NCI-H2171 treated with DMSO at 0.1 percent for 48 hours (cell line): ENCODE measurements around the gene RAB11FIP4.

Experiments used
- DNase-seq: peaks from one replicate; lab custom pipeline; 2025; lab: John Stamatoyannopoulos, UW

Gene RAB11FIP4

GRCh38 chr17:31461227-31461810, 69.8 kb downstream of the RAB11FIP4 start:
- DNase-seq, result no peak

- DNase-seq, result no peak
These were observed 70.8 kb downstream of the RAB11FIP4 start for GRCh38 chr17:31462261-31462660.

- DNase-seq, result no peak
These were observed 74.8 kb downstream of the RAB11FIP4 start for GRCh38 chr17:31466096-31466760.

GRCh38 chr17:31467502-31468256, 76.2 kb downstream of the RAB11FIP4 start:
- no peak for DNase-seq

GRCh38 chr17:31469959-31470358, 78.5 kb downstream of the RAB11FIP4 start:
- DNase-seq, result no peak

- DNase-seq, result no peak
These were observed 79.1 kb downstream of the RAB11FIP4 start for GRCh38 chr17:31470592-31470991.

- no peak for DNase-seq
These were observed 80.7 kb downstream of the RAB11FIP4 start for GRCh38 chr17:31472137-31472536.

- DNase-seq, result no peak
These were observed 84.1 kb downstream of the RAB11FIP4 start for GRCh38 chr17:31475378-31476162.

- no peak for DNase-seq
These were observed 85.3 kb downstream of the RAB11FIP4 start for GRCh38 chr17:31476525-31477416.

GRCh38 chr17:31477417-31478055, 86.1 kb downstream of the RAB11FIP4 start:
- no peak for DNase-seq

GRCh38 chr17:31479062-31479408, 87.6 kb downstream of the RAB11FIP4 start:
- no peak for DNase-seq

- DNase-seq, result no peak
These were observed 88.0 kb downstream of the RAB11FIP4 start for GRCh38 chr17:31479524-31479923.

GRCh38 chr17:31480067-31480466, 88.6 kb downstream of the RAB11FIP4 start:
- no peak for DNase-seq

GRCh38 chr17:31480904-31481782, 89.7 kb downstream of the RAB11FIP4 start:
- DNase-seq, result no peak

GRCh38 chr17:31481783-31482081, 90.3 kb downstream of the RAB11FIP4 start:
- DNase-seq, result no peak

GRCh38 chr17:31484821-31485220, 93.3 kb downstream of the RAB11FIP4 start:
- no peak for DNase-seq

- no peak for DNase-seq
These were observed 95.0 kb downstream of the RAB11FIP4 start for GRCh38 chr17:31486351-31487062.

GRCh38 chr17:31487063-31487647, 95.7 kb downstream of the RAB11FIP4 start:
- no peak for DNase-seq

- DNase-seq, result peak; percentile 94
These were observed 96.3 kb downstream of the RAB11FIP4 start for GRCh38 chr17:31487648-31488263.
